GM18517 (cell line): ENCODE data around the gene CYGB.
"Not testable (repeated sequence)": the region's sequence is repeated elsewhere in the genome, so short reads cannot be mapped to it uniquely, and the experiment has no call there.

Experiments
- ATAC-seq: cut with Tn5 transposase; IDR thresholded peaks from one replicate; pipeline ENCODE4 v1.9.1; 2021; ENCODE audit warnings: mild to moderate bottlenecking, moderate library complexity; ENCODE audit not compliant: unreplicated experiment

CYGB gene

GRCh38 chr17:76567634-76568432 is 30.3 kb upstream of the CYGB start:
- no peak for ATAC-seq

- ATAC-seq: no peak
Measured at GRCh38 chr17:76566988-76567431, 29.5 kb upstream of the CYGB start.

GRCh38 chr17:76566613-76566943 is 29.1 kb upstream of the CYGB start:
- ATAC-seq: no peak

- no peak for ATAC-seq
Measured at GRCh38 chr17:76565728-76566612, 28.5 kb upstream of the CYGB start.

- ATAC-seq: not testable (repeated sequence)
Measured at GRCh38 chr17:76564991-76565727, 27.6 kb upstream of the CYGB start.

- not testable (repeated sequence) for ATAC-seq
Measured at GRCh38 chr17:76563359-76563758, 25.9 kb upstream of the CYGB start.

- no peak for ATAC-seq
Measured at GRCh38 chr17:76562734-76563148, 25.2 kb upstream of the CYGB start.

- no peak for ATAC-seq
Measured at GRCh38 chr17:76561799-76562268, 24.3 kb upstream of the CYGB start.

GRCh38 chr17:76561332-76561731 is 23.8 kb upstream of the CYGB start:
- no peak for ATAC-seq

GRCh38 chr17:76560877-76561221 is 23.3 kb upstream of the CYGB start:
- no peak for ATAC-seq

GRCh38 chr17:76560036-76560876 is 22.7 kb upstream of the CYGB start:
- no peak for ATAC-seq

GRCh38 chr17:76559460-76559859 is 22.0 kb upstream of the CYGB start:
- not testable (repeated sequence) for ATAC-seq

GRCh38 chr17:76558198-76559095 is 20.9 kb upstream of the CYGB start:
- no peak for ATAC-seq

- peak; percentile 79 for ATAC-seq
Measured at GRCh38 chr17:76557368-76558197, 20.1 kb upstream of the CYGB start.

GRCh38 chr17:76556765-76557367 is 19.4 kb upstream of the CYGB start:
- ATAC-seq: peak; percentile 26

GRCh38 chr17:76554131-76554530 is 16.6 kb upstream of the CYGB start:
- ATAC-seq: no peak

- ATAC-seq: no peak
Measured at GRCh38 chr17:76553178-76553908, 15.8 kb upstream of the CYGB start.
